NCI-H2107 treated with DMSO at 0.1 percent for 48 hours (cell line): ENCODE data around the gene KIF11.

Experiments
- DNase-seq: peaks from one replicate; lab custom pipeline; 2025; ENCODE audit not compliant: unreplicated experiment; lab: John Stamatoyannopoulos, UW

KIF11 gene

GRCh38 chr10:92702301-92702916 lies 109.5 kb downstream of the KIF11 start:
- DNase-seq, result no peak
